ENCODE data around the gene LPP. TPM values are rescaled to one million over a fixed set of nuclear protein-coding genes. Genes with fewer than 3 reads are reported as not detected.

Gene LPP
- total and polyA plus RNA-seq, 2 of the 4 experiments (the other 2 are of a cell fraction): 16.0 to 130 TPM

GRCh38 chr3:188184160-188184559 lies 30.2 kb downstream of the LPP start:
- Histone ChIP-seq H3K4me3 (ENCODE audit: insufficient read depth, low read depth, low read length) (no peak overlapping the region), H3K9me3 (ENCODE audit: control insufficient read depth, insufficient read depth, low read length) (no peaks in the 10 kb centered on the region), H3K4me1 (ENCODE audit: control insufficient read depth, insufficient read depth, low read length) (peaks cover 19% of the 10 kb centered on the region), H2BK15ac (ENCODE audit: low read depth, low read length) (no peak overlapping the region), H2AK5ac (ENCODE audit: low read depth, low read length) (no peak overlapping the region), H2BK120ac (ENCODE audit: low read depth, low read length) (no peak overlapping the region), H3K27me3 (ENCODE audit: control insufficient read depth, insufficient read depth, low read length) (no peaks in the 10 kb centered on the region), H3K23ac (ENCODE audit: low read depth, low read length) (no peak overlapping the region), H2AFZ (replicated peaks; ENCODE audit: low read length, poor library complexity) (no peak overlapping the region), H3K36me3 (ENCODE audit: control insufficient read depth, insufficient read depth, low read length) (peaks cover 5% of the 10 kb centered on the region), H4K8ac (ENCODE audit: low read depth in 2 of 2, low read length in 2 of 2) (no peak overlapping the region), H4K20me1 (ENCODE audit: insufficient read depth, low read length) (peaks cover 76% of the 10 kb centered on the region), H3K56ac (ENCODE audit: extremely low read depth, insufficient read depth, low read length) (no peak overlapping the region), H3K4me2 (ENCODE audit: low read depth, low read length) (no peak overlapping the region), H3K9me1 (ENCODE audit: insufficient read depth, low read length) (peaks cover 27% of the 10 kb centered on the region), H3K14ac (replicated peaks; ENCODE audit: low read depth, low read length) (no peak overlapping the region), H3K9ac (ENCODE audit: low read depth, low read length) (no peak overlapping the region), H4K91ac (ENCODE audit: insufficient read depth, low read depth, low read length) (no peak overlapping the region), H3K79me1 (ENCODE audit: low read depth in 1 of 2, low read length in 2 of 2) (peaks cover 47 to 82% of the 10 kb centered on the region in 2 experiments), H2BK20ac (ENCODE audit: low read depth, low read length) (no peak overlapping the region), H3K27ac (ENCODE audit: insufficient read depth, low read length) (no peak overlapping the region), H3K4ac (ENCODE audit: low read depth, low read length) (no peak overlapping the region), H2AK9ac (replicated peaks; ENCODE audit: low read depth, low read length, poor library complexity) (no peak overlapping the region), H3K18ac (ENCODE audit: low read depth, low read length) (no peak overlapping the region; the same call in 1 of the 2 replicates), H4K5ac (ENCODE audit: low read depth, low read length) (no peak overlapping the region), H2BK5ac (ENCODE audit: low read depth, low read length, poor library complexity, severe bottlenecking) (no peak overlapping the region)
- intact Hi-C loops (cut with micrococcal nuclease): no loop called here
- BruUV-seq (replicated peaks): no TSS peak
- ATAC-seq (ENCODE audit: low read depth) (no peak), DNase-seq (no peak)
- WGBS, 2 experiments (ENCODE audit: extremely low coverage in 2 of 2, insufficient read length in 1 of 2): no CpG with 5 or more reads among the region's 3 CpGs
- in situ Hi-C loops (cut with MboI; ENCODE audit: low sequenced_read_pairs): no loop called here
- POLR2A ChIA-PET (ENCODE audit: unreplicated experiment): no interaction called here
- dilution Hi-C loops (cut with HindIII; ENCODE audit: low sequenced_read_pairs, unreplicated experiment): no loop called here
- CTCF ChIA-PET: interaction anchor here (0.6 to 1.2 kb wide), 3 partner anchors 10 to 23 kb away, joined by 4 read pairs; no protein-coding TSS in a partner anchor
- TF ChIP-seq USF2 (IDR thresholded peaks at IDR 0.05; ENCODE audit: low read depth, low read length): no peak
- TF ChIP-seq, protein P1, sequence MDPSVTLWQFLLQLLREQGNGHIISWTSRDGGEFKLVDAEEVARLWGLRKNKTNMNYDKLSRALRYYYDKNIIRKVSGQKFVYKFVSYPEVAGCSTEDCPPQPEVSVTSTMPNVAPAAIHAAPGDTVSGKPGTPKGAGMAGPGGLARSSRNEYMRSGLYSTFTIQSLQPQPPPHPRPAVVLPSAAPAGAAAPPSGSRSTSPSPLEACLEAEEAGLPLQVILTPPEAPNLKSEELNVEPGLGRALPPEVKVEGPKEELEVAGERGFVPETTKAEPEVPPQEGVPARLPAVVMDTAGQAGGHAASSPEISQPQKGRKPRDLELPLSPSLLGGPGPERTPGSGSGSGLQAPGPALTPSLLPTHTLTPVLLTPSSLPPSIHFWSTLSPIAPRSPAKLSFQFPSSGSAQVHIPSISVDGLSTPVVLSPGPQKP (IDR thresholded peaks at IDR 0.05; ENCODE audit: borderline replicate concordance, low read depth, low read length): no peak
- TF ChIP-seq CHD1 (IDR thresholded peaks at IDR 0.05; ENCODE audit: low read depth, low read length): no peak
- TF ChIP-seq MAZ (IDR thresholded peaks at IDR 0.05; ENCODE audit: borderline replicate concordance, low read depth, low read length): no peak
- no peak for TF ChIP-seq RCOR1 (IDR thresholded peaks at IDR 0.05; ENCODE audit: insufficient replicate concordance, low read length)
- no peak for TF ChIP-seq MXI1 (IDR thresholded peaks at IDR 0.05; ENCODE audit: borderline replicate concordance, low read depth, low read length)
